ENCODE measurements around the gene PANX2. TPM values are rescaled to one million over a fixed set of nuclear protein-coding genes. Genes with fewer than 3 reads are reported as not detected.

PANX2 gene
- total RNA-seq, 1 experiment from 2014 or later, result 18.0 TPM

- DNase-seq (ENCODE audit: low read depth), result peak; percentile 97
Observed at GRCh38 chr22:50190182-50190940, 19.8 kb downstream of the PANX2 start.

GRCh38 chr22:50190941-50191741 is 20.6 kb downstream of the PANX2 start:
- no peak for DNase-seq (ENCODE audit: low read depth)
- in situ Hi-C loops (cut with HindIII; ENCODE audit: low pct_unique_long_range_greater_than_20kb, low sequenced_read_pairs), result no loop called here

More at GRCh38 chr22:50190182-50190940, 19.8 kb downstream of the PANX2 start:
- in situ Hi-C loops (cut with HindIII; ENCODE audit: low pct_unique_long_range_greater_than_20kb, low sequenced_read_pairs), result no loop called here

GRCh38 chr22:50192436-50193204 is 22.1 kb downstream of the PANX2 start:
- in situ Hi-C loops (cut with HindIII; ENCODE audit: low pct_unique_long_range_greater_than_20kb, low sequenced_read_pairs), result no loop called here

GRCh38 chr22:50193621-50194020 is 23.1 kb downstream of the PANX2 start:
- DNase-seq (ENCODE audit: low read depth), result no peak
- in situ Hi-C loops (cut with HindIII; ENCODE audit: low pct_unique_long_range_greater_than_20kb, low sequenced_read_pairs), result no loop called here

More at GRCh38 chr22:50192436-50193204, 22.1 kb downstream of the PANX2 start:
- DNase-seq (ENCODE audit: low read depth), result no peak

GRCh38 chr22:50194037-50194805 is 23.7 kb downstream of the PANX2 start:
- in situ Hi-C loops (cut with HindIII; ENCODE audit: low pct_unique_long_range_greater_than_20kb, low sequenced_read_pairs), result no loop called here
- no peak for DNase-seq (ENCODE audit: low read depth)

- DNase-seq (ENCODE audit: low read depth), result no peak
- in situ Hi-C loops (cut with HindIII; ENCODE audit: low pct_unique_long_range_greater_than_20kb, low sequenced_read_pairs), result no loop called here
Observed at GRCh38 chr22:50196256-50196655, 25.7 kb downstream of the PANX2 start.

GRCh38 chr22:50197000-50197800 is 26.7 kb downstream of the PANX2 start:
- no peak for DNase-seq (ENCODE audit: low read depth)
- in situ Hi-C loops (cut with HindIII; ENCODE audit: low pct_unique_long_range_greater_than_20kb, low sequenced_read_pairs), result no loop called here

- in situ Hi-C loops (cut with HindIII; ENCODE audit: low pct_unique_long_range_greater_than_20kb, low sequenced_read_pairs), result no loop called here
- DNase-seq (ENCODE audit: low read depth), result no peak
Observed at GRCh38 chr22:50197856-50198623, 27.5 kb downstream of the PANX2 start.

GRCh38 chr22:50198624-50199017 is 28.1 kb downstream of the PANX2 start:
- DNase-seq (ENCODE audit: low read depth), result no peak
- in situ Hi-C loops (cut with HindIII; ENCODE audit: low pct_unique_long_range_greater_than_20kb, low sequenced_read_pairs), result no loop called here

GRCh38 chr22:50199251-50199721 is 28.8 kb downstream of the PANX2 start:
- DNase-seq (ENCODE audit: low read depth), result no peak
- in situ Hi-C loops (cut with HindIII; ENCODE audit: low pct_unique_long_range_greater_than_20kb, low sequenced_read_pairs), result no loop called here

GRCh38 chr22:50199829-50200460 is 29.4 kb downstream of the PANX2 start:
- no peak for DNase-seq (ENCODE audit: low read depth)
- in situ Hi-C loops (cut with HindIII; ENCODE audit: low pct_unique_long_range_greater_than_20kb, low sequenced_read_pairs), result no loop called here

- DNase-seq (ENCODE audit: low read depth), result peak; percentile 89
- in situ Hi-C loops (cut with HindIII; ENCODE audit: low pct_unique_long_range_greater_than_20kb, low sequenced_read_pairs), result no loop called here
Observed at GRCh38 chr22:50200461-50201190, 30.1 kb downstream of the PANX2 start, which contains the start of gene SELENOO. Gene SELENOO, plus strand, starts transcription at chr22:50201011. Its CDS starts 26 bp downstream, at chr22:50201037.

- in situ Hi-C loops (cut with HindIII; ENCODE audit: low pct_unique_long_range_greater_than_20kb, low sequenced_read_pairs), result no loop called here
- no peak for DNase-seq (ENCODE audit: low read depth)
Observed at GRCh38 chr22:50201191-50202129, 30.9 kb downstream of the PANX2 start.

GRCh38 chr22:50202130-50202666 is 31.7 kb downstream of the PANX2 start:
- in situ Hi-C loops (cut with HindIII; ENCODE audit: low pct_unique_long_range_greater_than_20kb, low sequenced_read_pairs), result no loop called here
- DNase-seq (ENCODE audit: low read depth), result no peak
